ENCODE results near the gene TBC1D17.

Gene TBC1D17

DNA sequence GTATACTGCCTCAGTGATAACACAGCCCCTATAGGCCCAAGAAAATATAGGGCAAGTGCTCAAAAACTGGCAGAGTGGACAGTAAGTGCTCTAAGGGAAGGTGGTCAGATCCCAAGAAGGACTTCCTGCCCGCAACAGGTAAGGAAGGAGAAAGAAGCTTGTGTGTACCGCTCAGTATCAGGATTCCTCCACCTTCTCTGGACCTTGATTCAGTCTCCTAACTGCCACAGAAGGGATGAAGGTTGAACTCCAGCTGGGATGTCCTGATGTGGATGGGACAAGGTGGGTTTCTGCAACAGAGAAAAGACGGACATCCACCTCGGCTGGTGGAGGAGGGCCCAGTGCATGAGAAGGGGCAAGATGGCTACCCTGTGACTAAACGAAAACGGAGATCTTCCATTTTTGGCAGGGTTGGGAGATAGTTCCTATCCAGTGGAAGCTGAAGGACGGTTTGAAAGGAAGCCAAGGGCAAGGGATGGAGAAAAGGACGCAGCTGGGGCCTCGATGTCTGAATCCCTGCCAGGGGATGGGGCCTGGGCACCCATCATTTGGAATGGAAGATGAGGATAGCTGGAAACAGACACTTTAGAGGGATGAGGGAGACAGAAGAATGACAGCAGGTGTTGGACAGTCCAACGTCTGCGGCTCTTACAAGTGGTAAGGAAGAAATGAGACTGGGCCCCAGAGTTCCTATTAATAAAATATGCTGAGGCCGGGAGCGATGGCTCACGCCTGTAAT, 50.2 kb downstream of the TBC1D17 start:
- in situ Hi-C loops (cut with MboI; ENCODE audit: low pct_unique_long_range_greater_than_20kb, low sequenced_read_pairs, unreplicated experiment) = loop anchor here (25.0 kb wide), 1 partner anchor 210 kb away; no protein-coding TSS in a partner anchor
- TF ChIP-seq, protein P1, sequence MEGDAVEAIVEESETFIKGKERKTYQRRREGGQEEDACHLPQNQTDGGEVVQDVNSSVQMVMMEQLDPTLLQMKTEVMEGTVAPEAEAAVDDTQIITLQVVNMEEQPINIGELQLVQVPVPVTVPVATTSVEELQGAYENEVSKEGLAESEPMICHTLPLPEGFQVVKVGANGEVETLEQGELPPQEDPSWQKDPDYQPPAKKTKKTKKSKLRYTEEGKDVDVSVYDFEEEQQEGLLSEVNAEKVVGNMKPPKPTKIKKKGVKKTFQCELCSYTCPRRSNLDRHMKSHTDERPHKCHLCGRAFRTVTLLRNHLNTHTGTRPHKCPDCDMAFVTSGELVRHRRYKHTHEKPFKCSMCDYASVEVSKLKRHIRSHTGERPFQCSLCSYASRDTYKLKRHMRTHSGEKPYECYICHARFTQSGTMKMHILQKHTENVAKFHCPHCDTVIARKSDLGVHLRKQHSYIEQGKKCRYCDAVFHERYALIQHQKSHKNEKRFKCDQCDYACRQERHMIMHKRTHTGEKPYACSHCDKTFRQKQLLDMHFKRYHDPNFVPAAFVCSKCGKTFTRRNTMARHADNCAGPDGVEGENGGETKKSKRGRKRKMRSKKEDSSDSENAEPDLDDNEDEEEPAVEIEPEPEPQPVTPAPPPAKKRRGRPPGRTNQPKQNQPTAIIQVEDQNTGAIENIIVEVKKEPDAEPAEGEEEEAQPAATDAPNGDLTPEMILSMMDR (IDR thresholded peaks at IDR 0.05; ENCODE audit: extremely low read depth, insufficient read depth, missing control alignments) = no peak
- DNase-seq (ENCODE audit: low spot score) = no peak

DNA sequence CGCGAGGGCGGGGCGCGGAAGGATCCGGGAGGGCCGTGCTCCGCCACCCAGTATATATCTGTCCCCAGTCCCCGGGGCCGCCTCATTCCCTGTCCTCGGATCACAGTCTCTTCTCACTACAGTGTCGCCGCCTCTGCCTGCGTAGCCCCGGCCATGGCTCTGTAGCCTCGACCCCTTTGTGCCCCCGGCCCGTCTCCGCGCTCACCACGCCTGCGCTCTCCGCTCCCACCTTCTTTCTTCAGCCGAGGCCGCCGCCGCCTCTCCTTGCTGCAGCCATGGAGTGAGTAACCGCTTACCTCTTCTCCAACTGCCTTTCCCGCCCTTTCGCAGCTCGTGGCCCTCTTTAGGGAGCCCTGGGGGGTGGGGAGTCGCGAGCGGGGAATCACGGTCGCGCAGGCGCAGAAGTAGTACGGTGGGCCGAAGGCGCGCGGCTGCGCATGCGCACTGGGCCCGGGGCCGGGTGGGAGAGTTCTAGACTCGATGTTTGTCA, 51.7 kb downstream of the TBC1D17 start, which contains the start of the genes ATF5 and NUP62:
Gene ATF5 (plus strand): TSS at position 85 of the 490 bp plus-strand sequence. CDS start 1,646 bp downstream, outside the sequence.
Gene NUP62 (minus strand): TSS at position 384 of the 490 bp plus-strand sequence. CDS start 19,697 bp downstream, outside the sequence.
- in situ Hi-C loops (cut with MboI; ENCODE audit: low pct_unique_long_range_greater_than_20kb, low sequenced_read_pairs, unreplicated experiment) = loop anchor here (25.0 kb wide), 1 partner anchor 208 kb away; no protein-coding TSS in a partner anchor
- TF ChIP-seq, protein P1 (IDR thresholded peaks at IDR 0.05; ENCODE audit: extremely low read depth, insufficient read depth, missing control alignments) = no peak
- DNase-seq (ENCODE audit: low spot score) = peak; percentile 97

DNA sequence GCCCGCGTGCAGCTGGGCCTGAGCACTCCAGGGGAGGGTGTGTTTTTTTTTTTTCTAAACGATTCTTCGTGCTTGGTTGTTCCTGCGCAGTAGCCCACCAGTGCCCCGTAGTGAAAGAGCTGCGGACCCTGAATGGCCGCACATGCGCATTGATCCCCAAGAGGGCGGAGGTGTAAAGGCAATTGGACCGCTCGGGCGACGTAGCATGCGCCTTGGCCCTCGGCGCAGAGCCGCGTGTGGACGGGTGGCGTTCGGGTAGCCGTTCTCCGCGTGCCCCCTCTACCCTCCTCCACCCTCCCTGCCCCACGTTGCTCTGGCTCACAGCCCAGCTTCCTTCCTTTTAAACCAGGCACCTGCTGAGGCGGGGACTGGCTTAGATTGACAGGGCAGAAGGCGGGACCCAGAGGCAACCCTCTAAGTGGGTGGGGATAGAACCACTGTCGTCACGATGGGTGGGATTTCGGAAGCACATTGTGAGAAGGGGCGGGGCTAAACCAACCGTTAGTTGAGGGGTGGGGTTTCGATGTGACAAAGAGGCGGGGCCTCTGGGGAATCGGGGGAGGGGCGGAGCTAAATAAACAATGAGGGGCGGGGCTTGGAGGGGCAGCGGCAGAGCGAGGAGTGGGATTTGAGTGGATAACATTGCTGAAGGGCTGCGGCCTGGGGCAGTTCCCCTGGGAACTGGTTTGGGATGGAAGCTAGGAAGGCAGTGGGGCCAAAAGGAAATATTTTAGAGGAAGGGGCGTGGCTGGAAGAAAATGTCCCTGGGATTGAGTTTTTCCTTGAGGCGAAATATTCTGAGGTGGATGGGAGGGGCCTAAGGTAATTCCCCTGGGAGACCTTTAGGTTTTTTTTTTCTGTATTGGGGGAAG, 52.3 kb downstream of the TBC1D17 start:
- in situ Hi-C loops (cut with MboI; ENCODE audit: low pct_unique_long_range_greater_than_20kb, low sequenced_read_pairs, unreplicated experiment) = loop anchor here (25.0 kb wide), 1 partner anchor 207 kb away; no protein-coding TSS in a partner anchor
- peak; percentile 99 for DNase-seq (ENCODE audit: low spot score)
- TF ChIP-seq, protein P1 (IDR thresholded peaks at IDR 0.05; ENCODE audit: extremely low read depth, insufficient read depth, missing control alignments) = no peak

DNA sequence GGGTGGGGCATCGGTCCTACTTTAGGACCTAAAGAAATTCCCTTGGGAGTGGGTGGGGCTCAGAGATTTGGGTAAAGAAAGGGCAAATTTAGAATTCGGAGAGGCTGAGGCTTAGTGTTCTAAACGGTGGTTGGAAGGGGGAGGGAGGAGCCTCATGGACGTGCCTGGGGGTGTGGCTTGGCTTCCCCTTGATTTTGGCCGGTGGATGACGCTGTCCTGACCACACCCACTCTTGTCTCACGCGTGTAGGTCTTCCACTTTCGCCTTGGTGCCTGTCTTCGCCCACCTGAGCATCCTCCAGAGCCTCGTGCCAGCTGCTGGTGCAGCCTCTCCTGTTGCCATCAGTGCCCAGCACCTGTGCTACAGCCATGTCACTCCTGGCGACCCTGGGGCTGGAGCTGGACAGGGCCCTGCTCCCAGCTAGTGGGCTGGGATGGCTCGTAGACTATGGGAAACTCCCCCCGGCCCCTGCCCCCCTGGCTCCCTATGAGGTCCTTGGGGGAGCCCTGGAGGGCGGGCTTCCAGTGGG, 53.0 kb downstream of the TBC1D17 start:
- TF ChIP-seq, protein P1 (IDR thresholded peaks at IDR 0.05; ENCODE audit: extremely low read depth, insufficient read depth, missing control alignments) = no peak
- no peak for DNase-seq (ENCODE audit: low spot score)
- in situ Hi-C loops (cut with MboI; ENCODE audit: low pct_unique_long_range_greater_than_20kb, low sequenced_read_pairs, unreplicated experiment) = loop anchor here (25.0 kb wide), 1 partner anchor 207 kb away; no protein-coding TSS in a partner anchor

DNA sequence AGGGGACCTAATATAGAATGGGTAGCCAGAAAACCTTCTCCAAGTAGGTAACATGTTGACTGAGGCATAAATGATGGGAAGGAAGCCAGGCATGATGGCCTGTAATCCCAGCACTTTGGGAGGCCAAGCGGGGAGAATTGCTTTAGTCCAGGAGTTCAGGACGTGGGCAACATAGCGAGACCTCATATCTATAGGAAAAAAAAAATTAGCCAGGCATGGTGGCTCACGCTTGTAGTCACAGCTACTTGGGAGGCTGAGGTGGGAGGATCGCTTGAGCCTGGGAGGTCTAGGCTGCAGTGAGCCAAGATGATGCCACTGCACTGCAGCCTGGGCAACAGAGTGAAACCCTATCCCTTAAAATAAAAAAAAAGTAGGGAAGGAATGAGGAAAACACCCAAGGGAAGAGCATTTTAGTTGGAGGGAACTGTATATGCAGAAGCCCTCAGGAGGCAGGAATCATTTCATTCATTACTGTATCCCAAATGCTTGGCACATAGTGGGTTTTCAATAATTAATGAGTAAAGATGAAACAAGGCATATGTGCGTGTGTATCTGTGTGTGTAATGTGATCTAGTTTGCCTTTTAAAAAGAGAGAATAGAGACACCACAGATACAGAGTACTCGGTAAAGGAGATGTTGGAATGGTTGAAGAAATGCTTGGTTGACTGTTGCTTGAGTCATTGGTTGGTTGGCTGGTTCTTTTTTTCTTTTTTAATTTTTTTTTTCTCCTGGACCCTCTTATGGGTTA, 54.0 kb downstream of the TBC1D17 start:
- in situ Hi-C loops (cut with MboI; ENCODE audit: low pct_unique_long_range_greater_than_20kb, low sequenced_read_pairs, unreplicated experiment) = loop anchor here (25.0 kb wide), 1 partner anchor 206 kb away; no protein-coding TSS in a partner anchor
- TF ChIP-seq, protein P1 (IDR thresholded peaks at IDR 0.05; ENCODE audit: extremely low read depth, insufficient read depth, missing control alignments) = no peak
- DNase-seq (ENCODE audit: low spot score) = no peak
